A673 (cell line): ENCODE results near the gene LIMK1. TPM values are rescaled to one million over a fixed set of nuclear protein-coding genes. Genes with fewer than 3 reads are reported as not detected.
A peak's percentile ranks its signal among the peaks of the same experiment; 100 is the strongest.

Experiments
- BruUV-seq: library from RNA; stranded (reverse); fragments of 400-500 nt; replicated peaks from 2 replicates; lab custom pipeline; 2021; lab: Mats Ljungman, UMichigan
- CTCF ChIA-PET: fragments of 300-600 bp; sonication (Branson Sonifier 250); formaldehyde crosslinking; loops from one replicate; lab custom pipeline; 2022; ENCODE audit warnings: antibody characterized with exemption; lab: Charles Lee
- POLR2A ChIA-PET: fragments of 300-600 bp; sonication (Branson Sonifier 250); formaldehyde crosslinking; loops from one replicate; lab custom pipeline; 2022; ENCODE audit warnings: antibody characterized with exemption; ENCODE audit not compliant: low non-redundant PET; lab: Charles Lee
- DNase-seq: peaks from one replicate; pipeline ENCODE4 v3.0.0-alpha.2; 2015; ENCODE audit warnings: low spot score
- H3K27ac ChIP-seq: fragments of 200-600 bp; sonication (generic); 2 replicates; pipeline ENCODE4 v1.5.1; 2016; ENCODE audit warnings: mixed run types, low read depth, mild to moderate bottlenecking, mixed read lengths, antibody characterized with exemption, low read length; ENCODE audit not compliant: poor library complexity, severe bottlenecking
- H3K27me3 ChIP-seq: fragments of 200-600 bp; sonication (generic); replicated peaks from 2 replicates; pipeline ENCODE4 v1.6.1; 2017; ENCODE audit warnings: mixed run types, low read depth, mild to moderate bottlenecking, mixed read lengths, antibody characterized with exemption, low read length; ENCODE audit not compliant: insufficient read depth, poor library complexity
- H3K36me3 ChIP-seq: fragments of 200-600 bp; sonication (generic); 2 replicates; pipeline ENCODE4 v1.6.1; 2016; ENCODE audit warnings: mixed run types, mild to moderate bottlenecking, mixed read lengths, antibody characterized with exemption, low read length; ENCODE audit not compliant: insufficient read depth, poor library complexity, severe bottlenecking
- H3K4me1 ChIP-seq: fragments of 200-600 bp; sonication (generic); 2 replicates; pipeline ENCODE4 v1.6.1; 2017; ENCODE audit warnings: mixed run types, mild to moderate bottlenecking, mixed read lengths, antibody characterized with exemption, low read length; ENCODE audit not compliant: insufficient read depth, poor library complexity, severe bottlenecking
- H3K4me3 ChIP-seq: fragments of 200-600 bp; sonication (generic); 2 replicates; pipeline ENCODE4 v1.5.1; 2016; ENCODE audit warnings: low read depth, mixed run types, mild to moderate bottlenecking, mixed read lengths, low read length; ENCODE audit not compliant: poor library complexity, severe bottlenecking
- H3K9me3 ChIP-seq: fragments of 200-600 bp; sonication (generic); 2 replicates; pipeline ENCODE4 v1.6.1; 2016; ENCODE audit warnings: mixed run types, low read depth, mild to moderate bottlenecking, mixed read lengths, antibody characterized with exemption, low read length; ENCODE audit not compliant: poor library complexity, severe bottlenecking
- EZH2 ChIP-seq: fragments of 200-600 bp; sonication (generic); IDR thresholded peaks from 2 replicates; pipeline ENCODE4 v1.6.1; 2017; ENCODE audit warnings: borderline replicate concordance, low read depth, mild to moderate bottlenecking, mixed read lengths, antibody characterized with exemption, low read length; ENCODE audit not compliant: poor library complexity, severe bottlenecking
- intact Hi-C: fragments of 100-400 bp; cut with micrococcal nuclease; formaldehyde crosslinking; loops from one replicate; pipeline ENCODE4 v1.10.0; 2022; ENCODE audit not compliant: unreplicated experiment
- total RNA-seq: library from RNA; stranded (reverse); gene quantifications from 2 replicates; pipeline ENCODE4 v1.2.3, GENCODE V29; 2021
- TF ChIP-seq, protein P1 (sequence below): fragments of 300-800, 200-600 bp; sonication (generic); conservative IDR thresholded peaks from 2 replicates; pipeline ENCODE4 v1.5.1; 2017; ENCODE audit warnings: low read depth, mild to moderate bottlenecking, antibody characterized with exemption, low read length, moderate library complexity, mixed read lengths

The LIMK1 gene
- total RNA-seq, 1 experiment from 2014 or later = 59.3 TPM

DNA sequence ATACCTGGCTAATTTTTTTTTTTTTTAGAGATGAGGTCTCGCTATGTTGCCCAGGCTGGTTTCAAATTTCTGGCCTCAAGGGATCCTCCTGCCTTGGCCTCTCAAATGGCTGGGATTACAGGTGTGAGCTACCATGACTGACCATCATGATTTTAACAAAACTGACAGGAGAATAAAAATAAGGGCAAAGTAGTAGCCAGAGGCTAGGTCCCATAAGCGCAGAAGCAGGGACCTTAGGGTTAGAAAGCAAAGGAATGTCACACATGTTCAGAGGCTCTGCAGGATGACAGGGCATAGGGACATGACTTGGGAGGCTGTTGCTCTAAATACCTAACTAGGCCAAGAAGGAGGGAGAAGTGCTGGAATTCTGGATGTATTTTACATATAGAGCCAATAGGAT lies 5.1 kb upstream of the LIMK1 start:
- intact Hi-C loops = no loop called here
- POLR2A ChIA-PET = no interaction called here
- Histone ChIP-seq H3K4me3 (no peak overlapping the region), H3K27ac (peak overlapping the region; percentile 34), H3K9me3 (no peaks in the 10 kb centered on the region), H3K4me1 (peaks cover 20% of the 10 kb centered on the region), H3K36me3 (no peaks in the 10 kb centered on the region), H3K27me3 (no peaks in the 10 kb centered on the region)
- CTCF ChIA-PET = no interaction called here
- TF ChIP-seq, protein P1, sequence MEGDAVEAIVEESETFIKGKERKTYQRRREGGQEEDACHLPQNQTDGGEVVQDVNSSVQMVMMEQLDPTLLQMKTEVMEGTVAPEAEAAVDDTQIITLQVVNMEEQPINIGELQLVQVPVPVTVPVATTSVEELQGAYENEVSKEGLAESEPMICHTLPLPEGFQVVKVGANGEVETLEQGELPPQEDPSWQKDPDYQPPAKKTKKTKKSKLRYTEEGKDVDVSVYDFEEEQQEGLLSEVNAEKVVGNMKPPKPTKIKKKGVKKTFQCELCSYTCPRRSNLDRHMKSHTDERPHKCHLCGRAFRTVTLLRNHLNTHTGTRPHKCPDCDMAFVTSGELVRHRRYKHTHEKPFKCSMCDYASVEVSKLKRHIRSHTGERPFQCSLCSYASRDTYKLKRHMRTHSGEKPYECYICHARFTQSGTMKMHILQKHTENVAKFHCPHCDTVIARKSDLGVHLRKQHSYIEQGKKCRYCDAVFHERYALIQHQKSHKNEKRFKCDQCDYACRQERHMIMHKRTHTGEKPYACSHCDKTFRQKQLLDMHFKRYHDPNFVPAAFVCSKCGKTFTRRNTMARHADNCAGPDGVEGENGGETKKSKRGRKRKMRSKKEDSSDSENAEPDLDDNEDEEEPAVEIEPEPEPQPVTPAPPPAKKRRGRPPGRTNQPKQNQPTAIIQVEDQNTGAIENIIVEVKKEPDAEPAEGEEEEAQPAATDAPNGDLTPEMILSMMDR = no peak
- TF ChIP-seq EZH2 = no peak
- no peak for DNase-seq
- BruUV-seq = no TSS peak

DNA sequence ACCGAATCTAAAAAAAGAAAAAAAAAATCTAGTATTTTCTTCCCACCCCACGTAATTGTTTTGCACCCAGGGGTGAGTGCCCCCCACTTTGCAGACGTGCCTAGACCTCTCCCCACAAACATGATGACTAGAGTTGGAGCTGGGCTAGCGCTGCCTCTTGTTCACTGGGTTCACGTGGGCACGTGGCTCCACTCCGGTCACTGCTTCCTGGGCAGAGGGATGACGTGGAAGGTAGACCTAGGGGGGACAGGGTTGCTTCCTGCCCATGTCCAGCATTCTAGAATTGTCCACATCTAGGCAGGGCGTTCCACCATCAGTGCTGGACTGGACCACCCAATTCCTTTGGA lies 861 bp upstream of the LIMK1 start:
- DNase-seq = no peak
- Histone ChIP-seq H3K4me3 (peak overlapping the region; percentile 34), H3K27ac (peak overlapping the region; percentile 70), H3K4me1 (peaks cover 27% of the 10 kb centered on the region), H3K27me3 (no peaks in the 10 kb centered on the region), H3K9me3 (no peaks in the 10 kb centered on the region), H3K36me3 (peaks cover 12% of the 10 kb centered on the region)
- intact Hi-C loops = no loop called here
- CTCF ChIA-PET = interaction anchor here (0.6 to 1.0 kb wide), 2 partner anchors 124 to 1348 kb away, joined by 3 read pairs; no protein-coding TSS in a partner anchor
- no peak for TF ChIP-seq EZH2
- TF ChIP-seq, protein P1 = no peak
- POLR2A ChIA-PET = interaction anchor here (0.6 kb wide), 1 partner anchor 396 kb away, joined by 3 read pairs; no protein-coding TSS in a partner anchor
- no TSS peak for BruUV-seq

- BruUV-seq = no TSS peak
- CTCF ChIA-PET = interaction anchor here (1.0 kb wide), 2 partner anchors 17 to 122 kb away, joined by 3 to 6 read pairs; no protein-coding TSS in a partner anchor
- intact Hi-C loops = no loop called here
These were observed 521 bp downstream of the LIMK1 start for GRCh38 chr7:74083928-74084721.

More at GRCh38 chr7:74083928-74084721, 521 bp downstream of the LIMK1 start:
- POLR2A ChIA-PET = no interaction called here
- H3K36me3 ChIP-seq = peaks cover 16% of the 10 kb centered on the region
- DNase-seq = peak; percentile 44
- no peak for TF ChIP-seq EZH2
- TF ChIP-seq, protein P1 = no peak
- no peaks in the 10 kb centered on the region for H3K27me3 ChIP-seq
- H3K4me1 ChIP-seq = peaks cover 19% of the 10 kb centered on the region
- no peaks in the 10 kb centered on the region for H3K9me3 ChIP-seq
- peak overlapping the region; percentile 81 for H3K27ac ChIP-seq
- peak overlapping the region; percentile 88 for H3K4me3 ChIP-seq
